Neural crest cell (in vitro differentiated cells): Measurements from ENCODE around the gene FAM83E. TPM values are rescaled to one million over a fixed set of nuclear protein-coding genes. Genes with fewer than 3 reads are reported as not detected.

Experiments
- DNase-seq: peaks from one replicate; pipeline ENCODE4 v3.0.0; 2021; ENCODE audit warnings: low read depth, mixed read lengths, low spot score
- H3K27ac Mint-ChIP-seq: one replicate; pipeline ENCODE4 v1.8.0; 2021; ENCODE audit warnings: mild to moderate bottlenecking, mixed read lengths; ENCODE audit not compliant: unreplicated experiment
- H3K27me3 Mint-ChIP-seq: 2 replicates; pipeline ENCODE4 v1.8.0; 2021; ENCODE audit warnings: low read depth, mild to moderate bottlenecking, mixed read lengths
- H3K36me3 Mint-ChIP-seq: 2 replicates; pipeline ENCODE4 v1.8.0; 2021; ENCODE audit warnings: low read depth, mild to moderate bottlenecking, mixed read lengths
- H3K4me1 Mint-ChIP-seq: 2 replicates; pipeline ENCODE4 v1.8.0; 2021; ENCODE audit warnings: mixed read lengths
- H3K4me3 Mint-ChIP-seq: one replicate; pipeline ENCODE4 v1.8.0; 2021; ENCODE audit warnings: mild to moderate bottlenecking, mixed read lengths
- H3K9me3 Mint-ChIP-seq: 2 replicates; pipeline ENCODE4 v1.8.0; 2021; ENCODE audit warnings: mixed read lengths
- total RNA-seq: library from RNA; stranded (reverse); gene quantifications from 2 replicates; pipeline ENCODE4 v1.2.1, GENCODE V29; 2021
- TF ChIP-seq, protein P1 (sequence below): fragments of 200-600 bp; sonication (generic); conservative IDR thresholded peaks from 2 replicates; pipeline ENCODE4 v1.5.0; 2021; ENCODE audit warnings: antibody characterized with exemption, mild to moderate bottlenecking

Gene FAM83E
- total RNA-seq, 1 donor from 2014 or later = 6.1 TPM

DNA sequence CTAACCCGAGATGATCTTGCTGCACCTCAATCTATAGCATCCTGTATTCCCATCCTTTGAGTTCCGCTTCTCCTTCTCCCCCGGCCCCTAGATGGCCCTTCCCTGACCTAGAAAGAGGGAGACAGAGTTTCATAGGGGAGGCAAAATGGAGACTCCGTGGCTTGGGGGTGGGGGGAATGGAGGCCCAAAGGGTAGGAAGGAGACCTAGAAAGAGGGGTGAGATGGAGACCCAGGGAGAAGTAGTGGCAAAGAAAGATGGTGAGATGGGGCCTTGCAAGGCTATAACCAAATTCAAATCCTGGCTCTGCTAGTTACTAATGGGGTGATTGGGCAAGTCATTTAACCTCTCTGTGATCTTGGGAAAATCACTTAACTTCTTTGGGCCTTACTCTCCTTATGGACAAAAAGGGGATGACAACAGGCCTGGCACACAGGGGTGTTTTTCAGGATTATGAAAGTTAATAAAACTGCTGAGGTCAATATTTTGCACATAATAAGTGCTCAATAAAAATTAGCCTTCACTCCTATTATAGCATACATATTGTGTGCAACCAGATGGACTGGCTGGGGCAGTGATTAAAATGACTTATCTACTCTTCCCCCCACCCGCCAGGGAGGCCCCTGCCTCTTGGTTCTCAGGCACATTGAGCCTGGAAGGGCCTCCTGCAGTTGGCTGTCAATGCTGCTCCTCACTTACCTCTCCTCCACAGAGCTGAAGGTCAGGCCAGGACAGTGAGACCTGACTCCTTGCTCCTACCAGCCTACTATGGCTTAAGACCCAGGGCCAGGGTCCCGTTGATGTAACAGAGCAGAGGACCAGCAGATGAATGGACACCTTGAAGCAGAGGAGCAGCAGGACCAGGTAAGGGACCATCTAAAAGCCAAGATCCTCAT, 5.1 kb upstream of the FAM83E start:
- DNase-seq = no peak
- H3K4me3 Mint-ChIP-seq = peak overlapping the region; percentile 96
- peak overlapping the region; percentile 100 for H3K27ac Mint-ChIP-seq
- H3K36me3 Mint-ChIP-seq = peaks cover 20% of the 10 kb centered on the region
- peaks cover 5% of the 10 kb centered on the region for H3K27me3 Mint-ChIP-seq
- TF ChIP-seq, protein P1, sequence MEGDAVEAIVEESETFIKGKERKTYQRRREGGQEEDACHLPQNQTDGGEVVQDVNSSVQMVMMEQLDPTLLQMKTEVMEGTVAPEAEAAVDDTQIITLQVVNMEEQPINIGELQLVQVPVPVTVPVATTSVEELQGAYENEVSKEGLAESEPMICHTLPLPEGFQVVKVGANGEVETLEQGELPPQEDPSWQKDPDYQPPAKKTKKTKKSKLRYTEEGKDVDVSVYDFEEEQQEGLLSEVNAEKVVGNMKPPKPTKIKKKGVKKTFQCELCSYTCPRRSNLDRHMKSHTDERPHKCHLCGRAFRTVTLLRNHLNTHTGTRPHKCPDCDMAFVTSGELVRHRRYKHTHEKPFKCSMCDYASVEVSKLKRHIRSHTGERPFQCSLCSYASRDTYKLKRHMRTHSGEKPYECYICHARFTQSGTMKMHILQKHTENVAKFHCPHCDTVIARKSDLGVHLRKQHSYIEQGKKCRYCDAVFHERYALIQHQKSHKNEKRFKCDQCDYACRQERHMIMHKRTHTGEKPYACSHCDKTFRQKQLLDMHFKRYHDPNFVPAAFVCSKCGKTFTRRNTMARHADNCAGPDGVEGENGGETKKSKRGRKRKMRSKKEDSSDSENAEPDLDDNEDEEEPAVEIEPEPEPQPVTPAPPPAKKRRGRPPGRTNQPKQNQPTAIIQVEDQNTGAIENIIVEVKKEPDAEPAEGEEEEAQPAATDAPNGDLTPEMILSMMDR = no peak
- peaks cover 67% of the 10 kb centered on the region for H3K4me1 Mint-ChIP-seq
- no peaks in the 10 kb centered on the region for H3K9me3 Mint-ChIP-seq

DNA sequence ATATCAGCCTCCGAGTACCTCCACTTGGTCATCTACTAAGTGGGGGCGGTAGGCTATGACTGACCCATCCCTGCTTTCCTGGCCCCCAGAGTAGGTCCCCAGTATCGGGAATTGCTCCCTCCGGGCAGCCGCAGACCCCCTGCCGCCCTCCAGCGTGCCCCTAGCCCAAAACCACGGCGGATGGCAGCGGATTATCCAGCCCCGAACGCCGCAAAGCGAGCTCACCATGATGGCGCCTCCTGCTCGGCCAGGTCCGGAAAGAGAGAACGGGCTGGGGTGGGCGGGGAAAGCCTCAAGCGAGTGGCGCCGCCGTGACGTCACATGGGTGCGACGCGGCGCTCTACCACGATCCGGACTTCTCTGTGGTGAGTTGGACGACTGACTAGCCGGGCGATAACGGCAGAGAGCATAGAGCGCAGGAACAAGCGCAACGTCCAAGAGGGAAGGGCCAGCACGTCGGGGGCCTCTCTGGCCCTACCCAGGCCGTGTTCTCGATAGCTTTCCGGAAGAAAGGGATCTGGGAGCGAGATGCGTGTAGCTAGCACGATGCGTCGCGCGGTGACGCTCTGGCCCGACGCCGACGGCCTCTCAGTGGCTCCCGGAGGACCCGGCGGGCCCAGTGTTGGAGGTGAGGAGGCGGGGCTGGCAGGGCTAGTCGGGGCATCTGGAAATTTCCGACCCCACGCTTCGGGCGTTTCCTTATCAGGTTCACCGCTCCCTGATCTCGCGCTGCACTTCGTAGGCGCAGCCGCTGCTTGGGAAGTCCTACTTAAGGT, 4.2 kb upstream of the FAM83E start, which contains the start of the genes RPL18 and SPHK2:
Gene RPL18, minus strand, starts transcription at position 263 of the 776 bp plus-strand sequence. Its CDS starts 35 bp downstream, at position 228.
Gene SPHK2, plus strand, starts transcription at position 591 of the 776 bp plus-strand sequence. CDS start 1,009 bp downstream, outside the sequence.
- peaks cover 5% of the 10 kb centered on the region for H3K27me3 Mint-ChIP-seq
- H3K4me3 Mint-ChIP-seq = peak within 1 kb of the TSS; percentile 96
- H3K4me1 Mint-ChIP-seq = peaks cover 66% of the 10 kb centered on the region
- TF ChIP-seq, protein P1 = no peak
- peaks cover 20% of the 10 kb centered on the region for H3K36me3 Mint-ChIP-seq
- H3K27ac Mint-ChIP-seq = peak within 1 kb of the TSS; percentile 100
- DNase-seq = peak; percentile 92
- H3K9me3 Mint-ChIP-seq = no peaks in the 10 kb centered on the region

DNA sequence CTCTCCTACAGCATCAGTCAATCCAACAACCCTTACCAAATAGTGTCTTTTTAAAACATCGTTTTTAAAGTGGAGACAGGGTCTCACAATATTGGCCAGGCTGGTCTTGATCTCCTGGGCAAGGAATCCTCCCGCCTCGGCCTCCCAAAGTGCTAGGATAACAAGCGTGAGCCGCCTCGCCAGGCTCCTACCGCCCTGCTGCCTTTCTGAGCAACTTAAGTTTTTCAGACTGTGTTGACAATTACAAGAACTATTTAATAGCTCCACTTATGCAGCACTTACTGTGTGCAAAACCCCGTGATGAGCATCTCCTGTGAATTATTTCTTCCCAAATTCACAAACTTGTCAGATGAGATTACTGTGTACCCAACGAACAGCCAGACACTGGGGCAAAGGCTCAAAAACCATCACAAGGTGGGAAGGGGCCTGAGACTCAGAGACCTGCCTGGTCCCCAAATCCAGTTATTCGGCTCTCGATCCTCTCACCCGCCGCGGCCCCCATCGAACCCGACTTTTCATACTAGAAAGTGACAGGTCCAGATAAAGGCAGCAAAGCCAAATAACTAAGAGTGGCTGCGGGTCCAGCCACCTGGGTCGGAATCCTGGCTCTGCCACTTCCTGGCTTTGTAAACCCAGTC, 3.5 kb upstream of the FAM83E start:
- Mint-ChIP-seq H3K4me1 (peaks cover 66% of the 10 kb centered on the region), H3K4me3 (peak overlapping the region; percentile 96)

DNA sequence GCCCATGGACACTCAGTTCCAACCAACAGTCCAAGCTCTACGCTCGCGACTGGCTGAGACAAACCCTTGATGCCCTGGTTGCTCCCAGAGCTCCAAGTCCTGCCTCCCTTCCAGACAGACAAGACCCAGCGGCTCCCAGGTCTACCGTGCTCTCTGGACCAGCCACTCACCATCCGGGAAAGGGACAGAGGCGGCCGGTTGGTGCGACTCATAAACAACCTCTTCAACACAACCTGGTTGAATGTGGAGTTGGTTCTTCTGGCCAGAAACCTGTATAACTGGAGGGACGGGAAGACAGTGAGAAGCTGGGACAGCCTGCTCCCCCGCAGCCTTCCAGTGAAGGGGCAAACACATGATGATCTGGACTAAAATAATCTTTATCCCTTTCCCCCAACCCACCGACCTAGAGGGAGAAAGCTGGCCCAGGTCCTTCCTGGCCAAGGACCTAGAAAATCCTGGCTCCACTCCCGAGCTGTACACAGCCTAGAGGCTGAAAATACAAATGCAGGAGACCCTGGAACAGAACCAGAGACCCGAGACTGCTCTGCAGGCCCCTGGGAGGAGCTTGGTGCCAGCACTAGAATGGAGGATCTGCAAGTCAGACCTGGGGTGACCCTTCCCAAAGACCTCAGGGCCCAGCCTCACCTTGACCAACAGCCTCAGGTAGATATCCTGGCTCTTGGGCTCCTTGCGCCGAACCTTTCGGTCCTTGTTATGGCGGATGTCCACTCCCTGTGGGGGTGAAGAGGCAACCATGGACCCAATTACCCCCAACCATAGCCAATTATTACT, 2.5 kb upstream of the FAM83E start:
- Mint-ChIP-seq H3K27ac (peak overlapping the region; percentile 19), H3K9me3 (no peaks in the 10 kb centered on the region), H3K27me3 (peaks cover 10% of the 10 kb centered on the region), H3K4me1 (peaks cover 60% of the 10 kb centered on the region), H3K36me3 (peaks cover 26% of the 10 kb centered on the region), H3K4me3 (peak overlapping the region; percentile 96)
- no peak for DNase-seq
- TF ChIP-seq, protein P1 = no peak

More for the DNA sequence above, 3.5 kb upstream of the FAM83E start:
- peaks cover 10% of the 10 kb centered on the region for H3K27me3 Mint-ChIP-seq
- H3K36me3 Mint-ChIP-seq = peaks cover 26% of the 10 kb centered on the region
- no peak for DNase-seq
- H3K9me3 Mint-ChIP-seq = no peaks in the 10 kb centered on the region
- peak overlapping the region; percentile 100 for H3K27ac Mint-ChIP-seq
- TF ChIP-seq, protein P1 = no peak
